ENCODE data around the gene CAPN1.
"Not testable (repeated sequence)": the region's sequence is repeated elsewhere in the genome, so short reads cannot be mapped to it uniquely, and the experiment has no call there.

The CAPN1 gene

GRCh38 chr11:65214212-65214845, 32.6 kb downstream of the CAPN1 start:
- peaks cover 26% of the 10 kb centered on the region for H3K4me1 Mint-ChIP-seq
- ATAC-seq: no peak
- H3K9me3 Mint-ChIP-seq: peaks cover 4% of the 10 kb centered on the region
- peaks cover 5% of the 10 kb centered on the region for H3K27me3 Mint-ChIP-seq
- H3K4me3 Mint-ChIP-seq: no peak overlapping the region
- H3K36me3 Mint-ChIP-seq: peaks cover 35% of the 10 kb centered on the region
- no peak overlapping the region for H3K27ac Mint-ChIP-seq

DNA sequence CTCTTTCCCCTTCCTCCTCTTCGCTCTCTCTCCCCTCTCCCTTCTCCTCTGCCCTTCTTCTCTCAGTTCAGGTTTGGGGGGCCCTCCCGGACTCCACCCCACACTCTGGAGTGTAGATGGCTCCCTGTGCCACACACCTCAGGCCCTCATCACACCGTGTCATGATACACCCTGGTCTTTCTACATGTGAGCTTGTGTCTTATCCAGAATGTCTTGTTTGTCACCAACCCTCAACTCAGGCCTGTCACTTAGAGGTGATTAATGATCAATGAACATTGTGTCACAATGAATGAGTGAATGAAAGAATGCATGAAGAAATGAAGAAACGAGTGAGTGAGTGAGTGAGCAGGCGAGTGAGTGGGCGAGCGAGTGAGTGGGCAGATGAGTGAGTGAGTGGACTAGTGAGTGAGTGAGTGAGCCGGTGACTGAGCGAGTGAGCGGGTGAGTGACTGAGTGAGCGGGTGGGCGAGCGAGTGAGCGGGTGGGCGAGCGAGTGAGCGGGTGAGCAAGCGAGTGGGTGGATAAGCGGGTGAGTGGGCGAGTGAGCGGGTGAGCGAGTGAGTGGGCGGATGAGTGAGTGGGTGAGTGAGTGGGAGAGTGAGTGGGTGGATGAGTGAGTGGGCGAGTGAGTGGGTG, 33.8 kb downstream of the CAPN1 start:
- Mint-ChIP-seq H3K27ac (peak overlapping the region; percentile 44), H3K4me1 (peaks cover 26% of the 10 kb centered on the region), H3K27me3 (peaks cover 5% of the 10 kb centered on the region), H3K4me3 (peak overlapping the region; percentile 55), H3K36me3 (peaks cover 23% of the 10 kb centered on the region), H3K9me3 (peaks cover 4% of the 10 kb centered on the region)
- ATAC-seq: no peak

- H3K36me3 Mint-ChIP-seq: peaks cover 12% of the 10 kb centered on the region
- peaks cover 4% of the 10 kb centered on the region for H3K9me3 Mint-ChIP-seq
- H3K27me3 Mint-ChIP-seq: peaks cover 5% of the 10 kb centered on the region
- H3K4me3 Mint-ChIP-seq: no peak overlapping the region
- no peak for ATAC-seq
- H3K27ac Mint-ChIP-seq: no peak overlapping the region
- peaks cover 26% of the 10 kb centered on the region for H3K4me1 Mint-ChIP-seq
Observed at GRCh38 chr11:65216830-65217229, 35.1 kb downstream of the CAPN1 start.

GRCh38 chr11:65217441-65218423, 36.0 kb downstream of the CAPN1 start:
- H3K4me3 Mint-ChIP-seq: no peak overlapping the region
- peaks cover 5% of the 10 kb centered on the region for H3K27me3 Mint-ChIP-seq
- H3K4me1 Mint-ChIP-seq: peaks cover 26% of the 10 kb centered on the region
- H3K27ac Mint-ChIP-seq: no peak overlapping the region
- ATAC-seq: no peak
- H3K9me3 Mint-ChIP-seq: peaks cover 4% of the 10 kb centered on the region
- H3K36me3 Mint-ChIP-seq: peaks cover 6% of the 10 kb centered on the region

DNA sequence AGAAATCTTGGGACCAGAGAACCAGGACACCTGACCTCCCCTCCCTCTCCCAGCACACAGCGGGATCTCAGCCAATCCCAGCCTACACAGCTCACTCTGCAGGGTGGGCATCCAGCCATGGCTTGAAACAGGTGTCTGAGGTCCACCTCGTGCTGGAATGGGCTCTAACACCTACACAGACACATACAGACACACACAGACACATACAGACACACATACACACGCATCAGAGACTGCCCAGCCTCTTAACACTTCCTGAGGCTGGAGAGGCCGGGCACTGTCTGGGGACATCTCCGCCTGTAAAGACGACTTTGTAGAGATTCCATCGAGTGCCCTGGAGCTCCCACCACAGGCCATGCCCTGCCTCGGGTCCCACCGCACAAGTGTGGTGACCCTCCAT, 36.7 kb downstream of the CAPN1 start:
- Mint-ChIP-seq H3K36me3 (peaks cover 6% of the 10 kb centered on the region), H3K27ac (no peak overlapping the region), H3K9me3 (peaks cover 4% of the 10 kb centered on the region), H3K4me3 (no peak overlapping the region), H3K4me1 (peaks cover 22% of the 10 kb centered on the region), H3K27me3 (peaks cover 5% of the 10 kb centered on the region)
- ATAC-seq: no peak

DNA sequence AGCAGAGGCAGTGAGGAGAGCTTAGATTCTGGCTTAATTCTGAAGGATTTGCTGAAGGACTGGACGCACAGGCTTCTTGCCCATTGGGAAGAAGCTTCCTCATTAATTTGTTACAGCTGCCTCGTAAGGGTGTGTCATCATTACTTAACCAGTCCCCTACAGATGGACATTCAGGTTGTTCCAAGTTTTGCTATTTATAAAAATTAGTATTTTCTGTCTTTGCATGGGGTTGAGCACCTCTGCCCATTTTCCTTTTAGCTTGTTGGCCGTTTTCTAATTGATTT, 38.1 kb downstream of the CAPN1 start:
- Mint-ChIP-seq H3K27me3 (peaks cover 5% of the 10 kb centered on the region), H3K9me3 (peaks cover 4% of the 10 kb centered on the region), H3K4me3 (no peak overlapping the region), H3K4me1 (peaks cover 9% of the 10 kb centered on the region), H3K36me3 (peaks cover 6% of the 10 kb centered on the region), H3K27ac (no peak overlapping the region)
- ATAC-seq: no peak

- no peaks in the 10 kb centered on the region for H3K36me3 Mint-ChIP-seq
- no peak overlapping the region for H3K4me3 Mint-ChIP-seq
- no peak for ATAC-seq
- peaks cover under 1% of the 10 kb centered on the region for H3K27me3 Mint-ChIP-seq
- no peak overlapping the region for H3K27ac Mint-ChIP-seq
- H3K4me1 Mint-ChIP-seq: peaks cover 13% of the 10 kb centered on the region
- H3K9me3 Mint-ChIP-seq: no peaks in the 10 kb centered on the region
Observed at GRCh38 chr11:65221026-65221425, 39.3 kb downstream of the CAPN1 start.

DNA sequence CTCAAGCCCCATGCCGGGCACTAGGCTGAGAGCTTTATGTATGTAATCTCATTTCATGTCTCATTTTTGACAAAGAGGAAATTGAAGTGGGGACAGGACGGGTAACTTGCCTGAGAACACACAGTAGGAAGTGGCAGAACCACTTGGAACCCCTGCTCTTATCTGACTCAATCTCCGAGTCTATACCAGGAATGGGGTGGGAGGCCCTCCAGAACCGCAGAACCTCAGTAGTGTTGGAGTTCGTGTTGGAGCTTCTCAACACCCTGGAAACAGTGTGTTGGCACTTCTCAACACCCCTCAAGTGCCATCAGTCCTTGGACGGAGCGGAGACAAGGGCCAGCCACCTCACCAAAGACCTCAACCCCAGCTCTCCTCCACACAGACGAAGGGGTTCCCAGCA, 41.3 kb downstream of the CAPN1 start:
- Mint-ChIP-seq H3K27ac (no peak overlapping the region), H3K4me1 (peaks cover 16% of the 10 kb centered on the region), H3K27me3 (no peaks in the 10 kb centered on the region), H3K36me3 (no peaks in the 10 kb centered on the region), H3K9me3 (no peaks in the 10 kb centered on the region), H3K4me3 (no peak overlapping the region)
- ATAC-seq: no peak

DNA sequence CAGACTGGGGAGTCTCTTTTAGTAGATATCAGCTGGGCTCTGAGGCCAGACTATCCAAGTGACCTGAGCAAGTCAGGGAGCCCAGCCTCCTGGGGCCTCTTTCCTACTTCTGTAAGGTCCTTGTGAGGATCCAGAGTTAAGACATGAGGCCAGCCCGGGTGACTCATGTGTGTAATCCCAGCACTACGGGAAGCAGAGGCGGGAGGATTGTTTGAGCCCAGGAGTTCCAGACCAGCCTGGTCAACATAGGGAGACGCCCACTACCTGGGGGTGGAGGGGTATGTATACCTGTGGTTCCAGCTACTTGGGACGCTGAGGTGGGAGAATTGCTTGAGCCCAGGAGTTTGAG, 43.2 kb downstream of the CAPN1 start:
- H3K27ac Mint-ChIP-seq: peak overlapping the region; percentile 72
- no peaks in the 10 kb centered on the region for H3K27me3 Mint-ChIP-seq
- H3K4me1 Mint-ChIP-seq: peaks cover 16% of the 10 kb centered on the region
- H3K4me3 Mint-ChIP-seq: peak overlapping the region; percentile 81
- peaks cover 1% of the 10 kb centered on the region for H3K9me3 Mint-ChIP-seq
- H3K36me3 Mint-ChIP-seq: no peaks in the 10 kb centered on the region
- ATAC-seq: no peak

DNA sequence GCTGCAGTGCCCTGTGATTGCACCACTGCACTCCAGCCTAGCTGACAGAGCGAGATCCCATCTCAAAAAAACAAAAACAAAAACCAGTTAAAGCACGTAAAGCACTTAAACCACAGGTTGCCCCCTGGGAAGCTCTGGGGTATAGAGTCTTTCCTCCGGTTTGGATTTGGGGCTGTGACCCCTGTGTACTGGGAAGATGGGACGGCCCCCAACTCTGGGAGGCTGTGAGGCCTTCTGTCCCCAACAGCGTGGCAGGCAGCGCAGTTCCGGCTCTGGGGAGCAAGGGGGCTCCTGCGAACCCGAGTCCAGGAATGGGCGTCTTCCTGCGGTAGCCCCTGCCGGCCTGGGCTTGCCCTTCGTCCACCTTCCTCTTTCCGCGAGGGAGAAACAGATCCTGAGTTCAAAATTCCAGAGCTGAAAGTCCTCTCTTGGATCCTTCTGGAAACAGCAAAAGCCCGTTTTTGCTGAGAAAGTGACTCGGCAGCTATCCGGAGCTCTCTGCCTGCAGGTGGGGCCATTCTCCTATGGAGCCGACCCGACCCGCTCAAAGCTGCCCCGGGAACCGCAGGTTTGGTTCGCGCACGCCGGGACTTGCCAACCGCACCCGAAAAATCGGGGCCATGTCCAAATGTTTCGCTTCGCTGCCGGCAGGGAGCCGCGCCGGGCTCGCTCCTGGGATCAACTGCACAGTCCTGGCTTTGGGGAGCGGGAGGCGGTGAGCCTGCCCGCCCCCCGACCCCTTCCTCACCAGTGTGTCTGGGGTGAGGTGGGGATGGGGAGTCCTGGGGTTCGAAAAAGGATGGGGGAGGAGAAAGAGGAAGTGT, 43.8 kb downstream of the CAPN1 start:
- Mint-ChIP-seq H3K27ac (peak overlapping the region; percentile 72), H3K9me3 (peaks cover 3% of the 10 kb centered on the region), H3K4me1 (peaks cover 16% of the 10 kb centered on the region), H3K27me3 (no peaks in the 10 kb centered on the region), H3K36me3 (peaks cover 4% of the 10 kb centered on the region), H3K4me3 (peak overlapping the region; percentile 81)
- peak; percentile 84 for ATAC-seq

GRCh38 chr11:65226103-65226442, 44.3 kb downstream of the CAPN1 start:
- peak; percentile 31 for ATAC-seq
- Mint-ChIP-seq H3K9me3 (peaks cover 3% of the 10 kb centered on the region), H3K27me3 (no peaks in the 10 kb centered on the region), H3K36me3 (peaks cover 4% of the 10 kb centered on the region), H3K4me1 (peaks cover 16% of the 10 kb centered on the region), H3K4me3 (peak overlapping the region; percentile 81), H3K27ac (peak overlapping the region; percentile 72)

DNA sequence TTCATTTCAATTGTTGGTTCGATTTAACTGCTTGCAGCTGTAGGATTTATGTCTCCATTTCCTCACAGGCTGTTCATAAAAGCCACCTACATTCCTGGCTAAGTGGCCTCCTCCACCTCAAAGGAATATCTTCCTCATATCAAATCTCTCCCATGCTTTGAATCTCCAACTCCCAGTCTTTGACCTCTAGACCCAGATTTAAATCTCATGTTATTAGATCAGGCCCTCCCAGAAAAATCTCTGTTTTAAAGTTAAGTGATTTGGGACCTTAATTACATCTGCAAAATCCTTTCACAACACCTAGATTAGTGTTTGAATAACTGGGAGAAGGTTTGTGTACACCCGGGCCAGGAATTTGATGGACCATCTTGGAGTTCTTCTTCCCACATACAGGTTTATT, 46.2 kb downstream of the CAPN1 start:
- Mint-ChIP-seq H3K27me3 (no peaks in the 10 kb centered on the region), H3K36me3 (peaks cover 4% of the 10 kb centered on the region), H3K4me1 (peaks cover 16% of the 10 kb centered on the region), H3K27ac (no peak overlapping the region), H3K4me3 (no peak overlapping the region), H3K9me3 (peaks cover 3% of the 10 kb centered on the region)
- ATAC-seq: no peak

DNA sequence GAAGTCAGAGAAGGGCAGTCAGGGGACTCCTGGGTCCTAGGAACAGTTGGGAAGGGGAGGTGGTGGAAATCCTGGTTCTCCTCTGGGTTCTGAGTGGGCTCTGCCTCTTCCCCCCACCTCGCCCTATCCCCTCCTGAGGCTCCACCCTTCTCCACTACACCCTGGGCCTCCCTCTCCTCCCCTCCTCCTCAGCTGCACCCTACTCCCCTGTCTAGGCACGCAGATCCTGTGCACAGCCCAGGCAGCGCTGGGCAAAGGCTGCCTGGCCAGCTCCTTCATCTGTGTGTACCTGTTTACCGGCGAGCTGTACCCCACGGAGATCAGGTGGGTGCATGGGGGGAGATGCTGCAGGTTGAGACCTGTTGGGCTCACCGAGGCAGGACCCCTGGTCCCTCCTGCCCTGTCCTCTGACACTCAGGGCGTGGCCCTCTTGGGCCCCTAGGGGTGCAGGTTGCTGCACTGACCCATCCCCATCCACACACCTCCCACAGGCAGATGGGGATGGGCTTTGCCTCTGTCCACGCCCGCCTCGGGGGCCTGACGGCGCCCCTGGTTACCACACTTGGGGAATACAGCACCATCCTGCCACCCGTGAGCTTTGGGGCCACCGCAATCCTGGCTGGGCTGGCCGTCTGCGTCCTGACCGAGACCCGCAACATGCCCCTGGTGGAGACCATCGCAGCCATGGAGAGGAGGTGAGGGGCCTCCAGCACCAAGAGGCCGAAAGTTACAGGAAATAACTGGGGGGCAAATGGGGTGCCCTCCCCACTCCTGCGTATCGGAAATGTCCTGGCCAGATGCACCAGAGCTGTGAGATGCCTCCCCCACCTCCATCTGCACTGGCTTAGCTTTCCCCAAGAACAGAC, 54.7 kb downstream of the CAPN1 start:
- peak; percentile 41 for ATAC-seq
- Mint-ChIP-seq H3K27me3 (no peaks in the 10 kb centered on the region), H3K4me1 (no peaks in the 10 kb centered on the region), H3K4me3 (no peak overlapping the region), H3K9me3 (no peaks in the 10 kb centered on the region), H3K36me3 (no peaks in the 10 kb centered on the region), H3K27ac (no peak overlapping the region)

- H3K4me1 Mint-ChIP-seq, H3K27ac Mint-ChIP-seq, H3K36me3 Mint-ChIP-seq, H3K27me3 Mint-ChIP-seq, H3K4me3 Mint-ChIP-seq, ATAC-seq, H3K9me3 Mint-ChIP-seq: not testable (repeated sequence)
Observed at GRCh38 chr11:65238302-65238701, 56.6 kb downstream of the CAPN1 start.

All from stimulated activated memory B cell treated with anti-CD40 and anti-IgM and Interleukin-4, amounts not matched to agents 10 μg/mL and 1 μg/mL and 100 μg/mL, for 72 hours (primary cell).